Astrocyte (in vitro differentiated cells and primary cell): ENCODE measurements around the gene TSNAX. TPM values are rescaled to one million over a fixed set of nuclear protein-coding genes. Genes with fewer than 3 reads are reported as not detected.

Experiments
- DNase-seq: peaks from one replicate; pipeline ENCODE4 v3.0.0-alpha.2; 2010; ENCODE audit warnings: low read depth
- FAIRE-seq: peaks from 2 replicates; lab custom pipeline; 2011; peaks lifted over from hg19 to GRCh38; lab: Jason Lieb, UNC
- H2AFZ ChIP-seq: 2 replicates; pipeline ENCODE4 v1.6.0; 2012; ENCODE audit warnings: low read depth, low read length, inconsistent platforms
- H3K27ac ChIP-seq: 2 replicates; pipeline ENCODE4 v1.5.1; 2011; ENCODE audit warnings: low read depth, low read length, inconsistent platforms
- H3K27me3 ChIP-seq: 2 replicates; pipeline ENCODE4 v1.6.0; 2011; ENCODE audit warnings: low read length, inconsistent platforms; ENCODE audit not compliant: insufficient read depth
- H3K36me3 ChIP-seq: 2 replicates; pipeline ENCODE4 v1.5.1; 2011; ENCODE audit warnings: low read length, inconsistent platforms; ENCODE audit not compliant: insufficient read depth
- H3K4me1 ChIP-seq: 2 replicates; pipeline ENCODE4 v1.5.1; 2011; ENCODE audit warnings: low read length, inconsistent platforms; ENCODE audit not compliant: insufficient read depth
- H3K4me2 ChIP-seq: 2 replicates; pipeline ENCODE4 v1.6.0; 2012; ENCODE audit warnings: low read length, inconsistent platforms
- H3K4me3 ChIP-seq: 2 replicates; pipeline ENCODE4 v1.5.1; 2011; ENCODE audit warnings: low read depth, mild to moderate bottlenecking, low read length, inconsistent platforms; ENCODE audit not compliant: insufficient read depth
- H3K79me2 ChIP-seq: 2 replicates; pipeline ENCODE4 v1.6.0; 2012; ENCODE audit warnings: mild to moderate bottlenecking, low read length, inconsistent platforms; ENCODE audit not compliant: insufficient read depth
- H3K9ac ChIP-seq: 2 replicates; pipeline ENCODE4 v1.6.0; 2012; ENCODE audit warnings: mild to moderate bottlenecking, low read length, inconsistent platforms
- H3K9me3 ChIP-seq: 2 replicates; pipeline ENCODE4 v1.5.1; 2012; ENCODE audit warnings: low read depth, mild to moderate bottlenecking, low read length, inconsistent platforms; ENCODE audit not compliant: insufficient read depth
- H4K20me1 ChIP-seq: 2 replicates; pipeline ENCODE4 v1.6.0; 2012; ENCODE audit warnings: low read length, inconsistent platforms; ENCODE audit not compliant: insufficient read depth
- H3K27ac Mint-ChIP-seq: one replicate; pipeline ENCODE4 v1.8.0; 2021; ENCODE audit warnings: mild to moderate bottlenecking, mixed read lengths; ENCODE audit not compliant: unreplicated experiment
- H3K27me3 Mint-ChIP-seq: one replicate; pipeline ENCODE4 v1.8.0; 2021; ENCODE audit warnings: low read depth, mixed read lengths; ENCODE audit not compliant: unreplicated experiment
- H3K36me3 Mint-ChIP-seq: one replicate; pipeline ENCODE4 v1.8.0; 2021; ENCODE audit warnings: low read depth, mixed read lengths; ENCODE audit not compliant: unreplicated experiment
- H3K4me1 Mint-ChIP-seq: one replicate; pipeline ENCODE4 v1.8.0; 2021; ENCODE audit warnings: low read depth, mixed read lengths; ENCODE audit not compliant: unreplicated experiment
- H3K4me3 Mint-ChIP-seq: one replicate; pipeline ENCODE4 v1.8.0; 2021; ENCODE audit warnings: mild to moderate bottlenecking, moderate library complexity, mixed read lengths; ENCODE audit not compliant: unreplicated experiment
- H3K9me3 Mint-ChIP-seq: one replicate; pipeline ENCODE4 v1.8.0; 2021; ENCODE audit warnings: mild to moderate bottlenecking, mixed read lengths; ENCODE audit not compliant: unreplicated experiment
- EZH2 ChIP-seq: IDR thresholded peaks from 2 replicates; pipeline ENCODE4 v1.6.1; 2012; ENCODE audit warnings: mild to moderate bottlenecking, low read length, inconsistent platforms; ENCODE audit not compliant: insufficient read depth
- total RNA-seq: library from RNA; stranded (reverse); gene quantifications from 2 replicates; pipeline ENCODE4 v1.2.1, GENCODE V29; 2021
- TF ChIP-seq, protein P1 (sequence below): IDR thresholded peaks from 2 replicates; pipeline ENCODE4 v1.5.1; 2011; ENCODE audit warnings: low read depth, mild to moderate bottlenecking, inconsistent platforms, low read length, moderate library complexity; ENCODE audit not compliant: insufficient read depth

Gene TSNAX
- total RNA-seq, 1 donor from 2014 or later, result 43.5 TPM

DNA sequence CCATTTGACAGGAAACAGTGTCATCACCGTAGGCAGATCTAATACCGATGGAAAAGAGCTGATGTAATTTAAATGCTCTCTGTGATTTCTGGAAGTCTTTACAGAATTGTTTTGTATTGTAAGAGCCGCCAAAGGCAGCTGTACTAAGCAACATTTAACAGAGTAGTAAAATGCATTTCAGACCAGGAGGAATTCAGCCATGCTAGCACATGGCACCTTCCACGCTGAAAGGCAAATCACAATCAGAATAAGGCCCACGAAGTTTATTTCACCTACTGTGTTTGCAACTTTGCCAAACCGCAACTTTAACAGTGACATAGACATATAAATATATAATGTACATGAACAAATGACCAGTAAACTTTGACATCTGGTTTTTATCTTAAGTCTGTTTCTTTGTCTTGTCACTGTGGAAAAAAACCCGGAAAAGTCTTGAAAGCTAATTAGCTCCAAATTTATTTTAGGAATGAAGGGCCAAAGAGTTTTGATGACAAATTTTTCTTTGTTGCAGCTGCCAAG lies 72.0 kb downstream of the TSNAX start:
- Mint-ChIP-seq H3K27me3 (no peaks in the 10 kb centered on the region), H3K4me3 (no peak overlapping the region), H3K9me3 (no peaks in the 10 kb centered on the region), H3K27ac (no peak overlapping the region), H3K4me1 (peaks cover 15% of the 10 kb centered on the region), H3K36me3 (no peaks in the 10 kb centered on the region)
- H3K9me3 ChIP-seq, result no peaks in the 10 kb centered on the region
- no peaks in the 10 kb centered on the region for H3K36me3 ChIP-seq
- no peaks in the 10 kb centered on the region for H3K27me3 ChIP-seq
- no peak overlapping the region for H3K27ac ChIP-seq
- H3K4me1 ChIP-seq, result peaks cover 3% of the 10 kb centered on the region
- DNase-seq (no peak), FAIRE-seq (no peak)
- no peak overlapping the region for H3K4me2 ChIP-seq
- no peak for TF ChIP-seq EZH2
- TF ChIP-seq, protein P1, sequence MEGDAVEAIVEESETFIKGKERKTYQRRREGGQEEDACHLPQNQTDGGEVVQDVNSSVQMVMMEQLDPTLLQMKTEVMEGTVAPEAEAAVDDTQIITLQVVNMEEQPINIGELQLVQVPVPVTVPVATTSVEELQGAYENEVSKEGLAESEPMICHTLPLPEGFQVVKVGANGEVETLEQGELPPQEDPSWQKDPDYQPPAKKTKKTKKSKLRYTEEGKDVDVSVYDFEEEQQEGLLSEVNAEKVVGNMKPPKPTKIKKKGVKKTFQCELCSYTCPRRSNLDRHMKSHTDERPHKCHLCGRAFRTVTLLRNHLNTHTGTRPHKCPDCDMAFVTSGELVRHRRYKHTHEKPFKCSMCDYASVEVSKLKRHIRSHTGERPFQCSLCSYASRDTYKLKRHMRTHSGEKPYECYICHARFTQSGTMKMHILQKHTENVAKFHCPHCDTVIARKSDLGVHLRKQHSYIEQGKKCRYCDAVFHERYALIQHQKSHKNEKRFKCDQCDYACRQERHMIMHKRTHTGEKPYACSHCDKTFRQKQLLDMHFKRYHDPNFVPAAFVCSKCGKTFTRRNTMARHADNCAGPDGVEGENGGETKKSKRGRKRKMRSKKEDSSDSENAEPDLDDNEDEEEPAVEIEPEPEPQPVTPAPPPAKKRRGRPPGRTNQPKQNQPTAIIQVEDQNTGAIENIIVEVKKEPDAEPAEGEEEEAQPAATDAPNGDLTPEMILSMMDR, result no peak
- H3K9ac ChIP-seq, result no peak overlapping the region
- no peak overlapping the region for H3K4me3 ChIP-seq
- no peak overlapping the region for H2AFZ ChIP-seq
- no peaks in the 10 kb centered on the region for H4K20me1 ChIP-seq
- H3K79me2 ChIP-seq, result no peaks in the 10 kb centered on the region

GRCh38 chr1:231601824-231602672 lies 73.6 kb downstream of the TSNAX start:
- no peaks in the 10 kb centered on the region for H4K20me1 ChIP-seq
- H3K4me1 Mint-ChIP-seq, result peaks cover 8% of the 10 kb centered on the region
- H3K79me2 ChIP-seq, result no peaks in the 10 kb centered on the region
- no peak for DNase-seq
- TF ChIP-seq, protein P1, result no peak
- no peak for TF ChIP-seq EZH2
- no peaks in the 10 kb centered on the region for H3K9me3 ChIP-seq
- H3K27ac Mint-ChIP-seq, result peak overlapping the region; percentile 47
- H3K4me1 ChIP-seq, result peaks cover 3% of the 10 kb centered on the region
- H3K27me3 Mint-ChIP-seq, result peaks cover 3% of the 10 kb centered on the region
- H2AFZ ChIP-seq, result no peak overlapping the region
- H3K4me2 ChIP-seq, result no peak overlapping the region
- H3K4me3 Mint-ChIP-seq, result no peak overlapping the region
- H3K9me3 Mint-ChIP-seq, result no peaks in the 10 kb centered on the region
- H3K27ac ChIP-seq, result no peak overlapping the region
- H3K36me3 ChIP-seq, result no peaks in the 10 kb centered on the region
- H3K9ac ChIP-seq, result no peak overlapping the region
- H3K4me3 ChIP-seq, result no peak overlapping the region
- no peak for FAIRE-seq
- H3K27me3 ChIP-seq, result no peaks in the 10 kb centered on the region
- H3K36me3 Mint-ChIP-seq, result no peaks in the 10 kb centered on the region

GRCh38 chr1:231602673-231602984 lies 74.2 kb downstream of the TSNAX start:
- no peaks in the 10 kb centered on the region for H3K36me3 ChIP-seq
- no peak overlapping the region for H3K4me2 ChIP-seq
- FAIRE-seq (no peak), DNase-seq (no peak)
- no peak for TF ChIP-seq EZH2
- TF ChIP-seq, protein P1, result no peak
- H3K79me2 ChIP-seq, result no peaks in the 10 kb centered on the region
- H3K27ac ChIP-seq, result no peak overlapping the region
- no peaks in the 10 kb centered on the region for H3K27me3 ChIP-seq
- Mint-ChIP-seq H3K4me3 (no peak overlapping the region), H3K36me3 (no peaks in the 10 kb centered on the region), H3K27ac (no peak overlapping the region), H3K9me3 (no peaks in the 10 kb centered on the region), H3K27me3 (peaks cover 3% of the 10 kb centered on the region), H3K4me1 (peaks cover 8% of the 10 kb centered on the region)
- H3K4me3 ChIP-seq, result no peak overlapping the region
- peaks cover 3% of the 10 kb centered on the region for H3K4me1 ChIP-seq
- H3K9ac ChIP-seq, result no peak overlapping the region
- H2AFZ ChIP-seq, result no peak overlapping the region
- H3K9me3 ChIP-seq, result no peaks in the 10 kb centered on the region
- no peaks in the 10 kb centered on the region for H4K20me1 ChIP-seq
